NK-92 (cell line): ENCODE data around the gene ZNF582.
"Not testable (repeated sequence)": the region's sequence is repeated elsewhere in the genome, so short reads cannot be mapped to it uniquely, and the experiment has no call there.

Source experiments
- DNase-seq: peaks from one replicate; lab custom pipeline; 2025; ENCODE audit not compliant: unreplicated experiment; lab: John Stamatoyannopoulos, UW

The ZNF582 gene

DNA sequence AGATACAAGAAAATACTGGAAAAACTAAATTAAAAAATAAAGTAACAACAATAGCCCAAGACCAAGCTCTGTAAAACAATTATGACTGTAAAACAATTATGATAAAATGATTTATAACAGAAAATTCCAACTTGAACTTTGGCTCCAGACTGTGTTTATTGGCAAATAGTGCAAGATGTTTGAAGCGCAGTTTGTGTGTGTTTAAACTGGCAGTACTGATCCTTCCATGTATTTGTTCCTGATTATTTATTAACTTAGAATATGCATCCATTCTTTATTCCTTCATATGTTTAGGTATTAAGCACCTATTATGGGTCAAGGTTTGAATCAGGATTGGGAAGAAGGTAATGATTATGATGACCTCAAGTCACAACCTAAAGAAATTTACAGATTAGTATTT, 37.8 kb downstream of the ZNF582 start:
- no peak for DNase-seq

DNA sequence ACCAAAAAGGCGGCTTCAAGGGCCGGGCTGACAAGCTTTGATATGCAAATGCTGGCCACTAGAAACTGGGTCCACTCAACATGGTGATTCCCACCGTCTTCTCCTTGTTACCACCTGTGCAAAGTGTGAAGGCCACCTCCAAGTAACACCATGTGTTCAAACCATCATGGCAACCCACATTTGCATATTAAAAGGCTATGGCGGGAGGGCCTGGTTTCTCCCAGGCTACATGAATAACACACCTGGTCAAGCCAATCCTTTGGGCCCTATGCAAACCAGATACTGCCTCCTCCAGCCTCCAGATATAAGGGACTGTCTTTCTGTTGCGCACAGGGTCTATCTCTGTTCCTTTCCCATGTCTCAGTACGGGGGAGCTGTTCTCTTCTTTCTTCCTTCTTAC, 42.1 kb downstream of the ZNF582 start:
- no peak for DNase-seq

DNA sequence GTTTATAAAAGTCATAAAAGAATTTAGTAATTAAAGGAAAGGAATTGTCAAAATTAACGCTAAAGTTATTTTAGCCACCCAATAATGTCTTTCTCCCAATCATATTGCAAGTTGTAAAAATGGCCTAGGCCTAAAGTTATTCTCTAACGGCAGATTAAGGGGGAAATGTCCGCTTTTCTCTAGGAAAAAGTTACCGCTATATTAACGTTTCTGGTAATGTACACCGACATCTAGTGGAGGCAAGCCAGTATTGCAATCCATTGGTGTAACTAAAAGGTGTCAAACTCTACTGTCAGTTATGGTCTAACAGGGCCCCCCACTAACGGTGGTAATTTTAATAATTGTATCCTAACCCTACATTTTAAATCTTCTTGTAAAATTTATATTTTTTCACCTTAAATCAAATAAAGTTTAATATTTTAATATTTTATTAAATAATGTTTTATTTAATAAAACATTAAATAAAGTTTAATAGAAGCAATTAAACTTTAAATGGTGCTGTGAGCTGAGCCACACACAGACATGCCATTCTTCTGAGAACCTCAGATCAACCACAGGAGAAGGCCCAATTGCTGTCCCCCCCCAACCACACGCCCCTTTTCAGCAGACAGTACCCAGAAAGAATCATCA, 42.8 kb downstream of the ZNF582 start:
- no peak for DNase-seq

DNA sequence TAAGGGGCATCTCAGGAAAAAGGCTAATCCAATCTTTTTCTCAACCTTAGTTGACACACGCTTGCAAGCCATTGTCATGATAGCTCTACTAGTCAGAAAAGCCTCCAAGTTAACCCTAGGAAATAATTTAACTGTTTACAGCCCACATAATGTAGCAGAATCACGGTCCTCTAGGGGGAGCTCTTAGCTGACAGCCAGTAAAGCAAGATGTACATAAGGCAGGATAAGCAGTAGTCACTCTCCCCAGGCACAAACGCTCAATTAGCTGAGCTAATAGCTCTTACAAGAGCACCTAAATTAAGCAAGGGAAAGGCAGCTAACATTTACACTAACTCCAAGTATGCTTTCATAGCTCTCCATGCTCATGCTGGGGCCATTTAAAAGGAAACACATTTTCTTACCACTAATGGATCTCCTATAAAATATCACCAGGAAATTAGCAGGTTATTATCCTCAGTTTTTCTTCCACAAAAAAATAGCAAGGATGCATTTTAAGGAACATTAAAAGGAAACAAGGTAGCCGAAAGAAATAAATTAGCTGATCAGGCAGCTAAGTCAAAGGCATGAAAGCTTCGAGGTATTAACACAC, 45.0 kb downstream of the ZNF582 start:
- DNase-seq = no peak

DNA sequence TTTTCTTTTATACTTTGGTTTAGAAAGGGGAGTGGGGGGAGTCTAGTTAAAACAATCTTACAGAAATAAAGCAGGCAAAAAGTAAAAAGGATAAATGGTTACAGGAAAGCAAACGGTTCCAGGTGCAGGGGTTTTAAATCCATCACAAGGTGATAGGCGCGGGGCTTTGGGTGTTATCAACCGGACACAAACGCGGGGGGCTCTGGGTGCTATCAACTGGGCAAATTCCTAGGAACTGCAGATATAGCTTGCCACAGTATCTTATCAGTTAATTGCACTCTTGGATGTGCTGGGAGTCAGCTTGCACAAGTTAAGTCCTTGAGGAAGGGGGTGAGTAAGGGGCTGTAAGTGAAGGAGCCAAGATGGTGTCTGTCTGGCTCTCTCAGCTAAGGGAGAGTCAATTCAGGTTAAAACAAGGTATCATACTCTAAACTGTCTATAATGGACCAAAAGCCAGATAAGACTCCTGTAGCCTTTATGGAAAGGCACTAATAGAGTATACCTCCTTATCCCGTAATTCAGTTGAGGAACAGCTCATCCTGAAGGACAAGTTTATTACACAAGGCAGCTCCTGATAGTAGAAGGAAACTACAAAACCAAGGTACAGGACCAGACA, 46.1 kb downstream of the ZNF582 start:
- no peak for DNase-seq

DNA sequence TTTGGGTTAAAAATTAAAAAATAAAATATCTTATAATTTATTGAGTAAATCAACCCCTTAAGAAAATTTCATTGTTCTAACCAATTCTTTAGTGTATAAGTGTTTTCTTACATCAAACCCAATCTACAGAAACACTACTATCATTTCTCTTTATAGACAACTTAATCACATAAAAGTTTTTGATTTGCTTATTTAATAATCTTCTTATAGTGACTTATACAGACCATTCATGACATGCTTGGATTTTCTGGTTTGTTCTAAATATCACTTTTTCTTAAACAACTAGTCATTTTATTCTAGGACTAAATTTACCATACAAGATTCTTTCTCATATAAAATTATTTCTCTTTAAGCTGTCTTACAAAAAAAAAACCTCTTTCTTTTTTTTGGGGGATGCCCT, 51.4 kb downstream of the ZNF582 start:
- no peak for DNase-seq

DNA sequence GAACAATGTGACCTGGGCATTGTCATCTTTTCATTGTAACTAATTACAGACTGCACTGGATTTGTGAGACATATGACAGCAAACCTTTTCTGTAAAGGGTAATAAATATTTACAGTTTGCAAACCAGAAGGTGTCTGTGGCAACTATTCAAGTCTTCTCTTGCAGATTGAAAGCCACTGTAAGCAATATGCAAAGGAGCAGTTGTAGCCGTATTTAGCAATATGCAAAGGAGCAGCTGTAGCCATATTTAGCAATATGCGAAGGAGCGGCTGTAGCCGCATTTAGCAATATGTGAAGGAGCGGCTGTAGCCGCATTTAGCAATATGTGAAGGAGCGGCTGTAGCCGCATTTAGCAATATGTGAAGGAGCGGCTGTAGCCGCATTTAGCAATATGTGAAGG, 54.3 kb downstream of the ZNF582 start:
- not testable (repeated sequence) for DNase-seq

DNA sequence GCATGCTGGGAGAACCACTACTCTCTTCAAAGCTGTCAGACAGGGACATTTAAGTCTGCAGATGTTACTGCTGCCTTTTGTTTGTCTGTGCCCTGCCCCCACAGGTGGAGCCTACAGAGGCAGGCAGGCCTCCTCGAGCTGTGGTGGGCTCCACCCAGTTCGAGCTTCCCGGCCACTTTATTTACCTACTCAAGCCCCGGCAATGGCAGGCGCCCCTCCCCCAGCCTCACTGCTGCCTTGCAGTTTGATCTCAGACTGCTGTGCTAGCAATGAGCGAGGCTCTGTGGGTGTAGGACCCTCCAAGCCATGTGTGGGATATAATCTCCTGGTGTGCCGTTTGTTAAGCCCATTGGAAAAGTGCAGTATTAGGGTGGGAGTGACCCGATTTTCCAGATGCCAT, 56.3 kb downstream of the ZNF582 start:
- not testable (repeated sequence) for DNase-seq

DNA sequence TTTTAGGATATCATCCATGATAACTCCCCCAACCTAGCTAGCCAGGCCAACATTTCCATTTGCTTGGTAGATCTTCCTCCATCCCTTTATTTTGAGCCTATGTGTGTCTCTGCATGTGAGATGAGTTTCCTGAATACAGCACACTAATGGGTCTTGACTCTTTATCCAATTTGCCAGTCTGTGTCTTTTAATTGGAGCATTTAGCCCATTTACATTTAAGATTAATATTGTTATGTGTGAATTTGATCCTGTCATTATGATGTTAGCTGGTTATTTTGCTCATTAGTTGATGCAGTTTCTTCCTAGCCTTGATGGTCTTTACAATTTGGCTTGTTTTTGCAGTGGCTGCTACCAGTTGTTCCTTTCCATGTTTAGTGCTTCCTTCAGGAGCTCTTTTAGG, 58.0 kb downstream of the ZNF582 start:
- DNase-seq = not testable (repeated sequence)

DNA sequence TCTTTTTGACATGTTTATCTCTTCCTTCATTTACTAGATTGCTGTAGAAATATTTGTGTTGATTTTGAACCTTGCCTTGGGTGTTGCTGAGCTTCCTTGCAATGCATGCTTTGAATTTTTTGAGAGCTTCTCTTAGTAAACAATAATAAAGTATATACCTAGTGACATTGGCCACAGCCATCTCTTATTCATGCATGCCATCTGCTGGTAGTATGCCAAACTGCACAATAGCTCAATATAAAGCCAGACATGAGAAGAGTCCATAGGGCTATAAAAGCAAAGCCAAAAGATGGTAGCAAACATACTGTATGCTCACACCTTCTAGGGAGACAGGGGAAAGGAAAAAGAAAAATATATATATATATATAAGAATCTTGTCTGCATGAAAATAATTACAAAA, 59.8 kb downstream of the ZNF582 start:
- no peak for DNase-seq
